Osteocyte (in vitro differentiated cells): Measurements from ENCODE around the gene PSMC5. TPM values are rescaled to one million over a fixed set of nuclear protein-coding genes. Genes with fewer than 3 reads are reported as not detected.
"Not testable (repeated sequence)": the region's sequence is repeated elsewhere in the genome, so short reads cannot be mapped to it uniquely, and the experiment has no call there.

Experiments
- DNase-seq: peaks from one replicate; pipeline ENCODE4 v3.0.0; 2021; ENCODE audit warnings: mixed read lengths; ENCODE audit not compliant: unreplicated experiment; ENCODE audit errors: extremely low spot score
- H3K27ac Mint-ChIP-seq: one replicate; pipeline ENCODE4 v1.8.0; 2021; ENCODE audit warnings: mild to moderate bottlenecking, mixed read lengths; ENCODE audit not compliant: unreplicated experiment
- H3K27me3 Mint-ChIP-seq: one replicate; pipeline ENCODE4 v1.8.0; 2021; ENCODE audit warnings: mixed read lengths; ENCODE audit not compliant: unreplicated experiment
- H3K36me3 Mint-ChIP-seq: one replicate; pipeline ENCODE4 v1.8.0; 2021; ENCODE audit warnings: mixed read lengths; ENCODE audit not compliant: unreplicated experiment
- H3K4me1 Mint-ChIP-seq: one replicate; pipeline ENCODE4 v1.8.0; 2021; ENCODE audit warnings: mixed read lengths; ENCODE audit not compliant: unreplicated experiment
- H3K4me3 Mint-ChIP-seq: one replicate; pipeline ENCODE4 v1.8.0; 2021; ENCODE audit warnings: mild to moderate bottlenecking, moderate library complexity, mixed read lengths; ENCODE audit not compliant: unreplicated experiment
- H3K9me3 Mint-ChIP-seq: one replicate; pipeline ENCODE4 v1.8.0; 2021; ENCODE audit warnings: mixed read lengths; ENCODE audit not compliant: unreplicated experiment
- total RNA-seq: library from RNA; stranded (reverse); gene quantifications from 2 replicates; pipeline ENCODE4 v1.2.1, GENCODE V29; 2021
- TF ChIP-seq, protein P1 (sequence below): fragments of 200-600 bp; sonication (generic); IDR thresholded peaks from 2 replicates; pipeline ENCODE4 v1.5.0; 2021; ENCODE audit warnings: antibody characterized with exemption, mild to moderate bottlenecking, moderate library complexity

PSMC5 gene
- total RNA-seq, 1 donor from 2014 or later = 106 TPM

DNA sequence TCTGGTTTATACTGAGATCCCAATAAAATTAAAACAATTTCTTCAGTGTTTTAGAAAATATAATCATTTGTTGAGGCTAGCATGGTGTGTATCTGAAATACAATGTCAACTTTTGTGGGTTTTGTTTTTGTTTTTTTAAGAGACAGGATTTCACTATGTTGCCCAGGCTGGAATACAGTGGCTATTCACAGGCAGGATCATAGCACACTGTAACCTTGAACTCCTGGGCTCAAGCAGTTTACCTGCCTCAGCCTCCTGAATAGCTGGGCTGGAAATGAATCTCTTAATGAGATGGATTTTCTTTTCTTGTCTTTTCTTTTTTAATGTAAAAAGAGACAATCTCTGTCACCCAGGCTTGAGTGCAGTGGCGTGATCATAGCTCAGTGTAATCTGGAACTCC is 41.1 kb upstream of the PSMC5 start:
- Mint-ChIP-seq H3K36me3 (peaks cover 18% of the 10 kb centered on the region), H3K27ac (no peak overlapping the region), H3K4me3 (no peak overlapping the region), H3K9me3 (no peaks in the 10 kb centered on the region), H3K4me1 (peaks cover 7% of the 10 kb centered on the region), H3K27me3 (no peaks in the 10 kb centered on the region)
- TF ChIP-seq, protein P1, sequence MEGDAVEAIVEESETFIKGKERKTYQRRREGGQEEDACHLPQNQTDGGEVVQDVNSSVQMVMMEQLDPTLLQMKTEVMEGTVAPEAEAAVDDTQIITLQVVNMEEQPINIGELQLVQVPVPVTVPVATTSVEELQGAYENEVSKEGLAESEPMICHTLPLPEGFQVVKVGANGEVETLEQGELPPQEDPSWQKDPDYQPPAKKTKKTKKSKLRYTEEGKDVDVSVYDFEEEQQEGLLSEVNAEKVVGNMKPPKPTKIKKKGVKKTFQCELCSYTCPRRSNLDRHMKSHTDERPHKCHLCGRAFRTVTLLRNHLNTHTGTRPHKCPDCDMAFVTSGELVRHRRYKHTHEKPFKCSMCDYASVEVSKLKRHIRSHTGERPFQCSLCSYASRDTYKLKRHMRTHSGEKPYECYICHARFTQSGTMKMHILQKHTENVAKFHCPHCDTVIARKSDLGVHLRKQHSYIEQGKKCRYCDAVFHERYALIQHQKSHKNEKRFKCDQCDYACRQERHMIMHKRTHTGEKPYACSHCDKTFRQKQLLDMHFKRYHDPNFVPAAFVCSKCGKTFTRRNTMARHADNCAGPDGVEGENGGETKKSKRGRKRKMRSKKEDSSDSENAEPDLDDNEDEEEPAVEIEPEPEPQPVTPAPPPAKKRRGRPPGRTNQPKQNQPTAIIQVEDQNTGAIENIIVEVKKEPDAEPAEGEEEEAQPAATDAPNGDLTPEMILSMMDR = no peak
- DNase-seq = no peak

DNA sequence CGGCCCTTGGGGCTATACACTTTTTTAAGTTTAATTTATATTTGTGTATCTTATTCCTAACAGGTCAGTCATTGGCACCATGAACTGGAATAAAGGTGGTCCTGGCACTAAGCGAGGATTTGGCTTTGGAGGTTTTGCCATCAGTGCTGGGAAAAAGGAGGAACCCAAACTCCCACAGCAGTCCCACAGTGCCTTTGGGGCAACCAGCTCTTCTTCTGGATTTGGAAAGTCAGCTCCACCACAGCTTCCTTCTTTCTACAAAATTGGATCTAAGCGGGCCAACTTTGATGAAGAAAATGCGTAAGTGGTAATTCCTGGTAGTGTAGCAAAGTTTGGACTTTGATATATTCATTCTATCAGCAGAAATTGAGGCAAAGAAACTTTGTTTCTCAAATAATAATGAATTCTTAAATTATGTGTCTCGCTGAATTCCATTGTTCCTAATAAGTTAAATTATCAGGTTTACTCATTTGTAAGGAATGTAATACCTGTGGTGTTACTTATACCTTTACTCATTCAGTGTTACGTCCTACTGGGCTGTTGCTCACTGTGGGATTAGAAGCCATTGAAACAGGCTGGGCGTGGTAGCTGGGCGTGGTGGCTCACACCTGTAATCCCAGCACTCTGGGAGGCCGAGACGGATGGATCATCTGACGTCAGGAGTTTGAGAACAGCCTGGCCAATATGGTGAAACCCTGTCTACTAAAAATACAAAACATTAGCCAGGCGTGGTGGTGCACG is 40.1 kb upstream of the PSMC5 start:
- H3K36me3 Mint-ChIP-seq = peaks cover 18% of the 10 kb centered on the region
- no peak for DNase-seq
- no peaks in the 10 kb centered on the region for H3K9me3 Mint-ChIP-seq
- H3K27ac Mint-ChIP-seq = no peak overlapping the region
- H3K27me3 Mint-ChIP-seq = no peaks in the 10 kb centered on the region
- H3K4me3 Mint-ChIP-seq = no peak overlapping the region
- H3K4me1 Mint-ChIP-seq = peaks cover 7% of the 10 kb centered on the region
- TF ChIP-seq, protein P1 = no peak

DNA sequence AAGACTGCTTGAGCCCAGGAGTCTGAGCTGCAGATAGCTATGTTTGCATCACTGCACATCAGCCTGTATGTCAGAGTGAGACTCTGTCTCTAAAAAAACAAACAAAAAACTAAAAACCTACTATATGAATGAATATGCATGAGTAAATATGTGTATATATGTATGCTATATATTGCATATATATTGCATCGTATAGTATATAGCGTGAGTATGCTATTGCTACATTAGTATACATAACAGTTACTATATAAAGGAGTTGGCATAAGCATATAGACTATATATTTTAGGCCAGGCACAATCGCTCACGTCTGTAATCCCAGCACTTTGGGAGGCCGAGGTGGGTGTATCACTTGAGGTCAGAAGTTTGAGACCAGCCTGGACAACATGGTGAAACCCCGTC is 37.2 kb upstream of the PSMC5 start:
- Mint-ChIP-seq H3K4me1 (peaks cover 7% of the 10 kb centered on the region), H3K27ac (peak overlapping the region; percentile 34), H3K27me3 (no peaks in the 10 kb centered on the region), H3K9me3 (no peaks in the 10 kb centered on the region), H3K4me3 (no peak overlapping the region), H3K36me3 (peaks cover 35% of the 10 kb centered on the region)
- TF ChIP-seq, protein P1 = no peak
- no peak for DNase-seq

DNA sequence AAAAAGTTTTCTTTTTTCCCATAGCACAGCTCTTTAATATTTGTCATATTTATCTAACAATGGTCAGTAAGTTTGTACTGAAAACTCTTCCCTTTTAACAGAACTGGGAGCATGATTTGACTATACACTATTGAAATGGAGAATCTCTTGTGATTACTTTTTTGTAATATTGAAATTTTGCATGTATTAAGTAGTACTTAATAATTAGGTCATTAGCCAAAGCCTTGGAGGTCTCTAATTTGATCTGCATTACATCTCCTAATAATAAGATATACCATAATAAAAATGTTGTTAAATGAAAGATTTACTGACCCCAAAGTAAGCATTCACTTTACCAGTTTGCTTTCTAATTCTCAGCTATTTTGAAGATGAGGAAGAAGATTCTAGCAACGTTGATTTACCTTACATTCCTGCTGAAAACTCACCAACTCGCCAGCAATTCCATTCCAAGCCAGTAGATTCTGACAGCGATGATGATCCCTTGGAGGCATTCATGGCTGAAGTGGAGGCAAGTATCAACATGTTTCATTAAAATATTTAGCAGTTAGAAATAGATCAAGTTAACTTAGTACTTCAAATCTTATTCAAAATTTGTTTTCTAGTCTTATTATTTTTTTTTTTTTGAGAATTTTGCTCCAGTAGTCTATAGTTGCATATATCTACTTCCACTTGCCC is 35.0 kb upstream of the PSMC5 start:
- TF ChIP-seq, protein P1 = no peak
- H3K4me1 Mint-ChIP-seq = no peaks in the 10 kb centered on the region
- no peak overlapping the region for H3K4me3 Mint-ChIP-seq
- H3K27me3 Mint-ChIP-seq = no peaks in the 10 kb centered on the region
- H3K9me3 Mint-ChIP-seq = no peaks in the 10 kb centered on the region
- no peak for DNase-seq
- peaks cover 41% of the 10 kb centered on the region for H3K36me3 Mint-ChIP-seq
- H3K27ac Mint-ChIP-seq = no peak overlapping the region

DNA sequence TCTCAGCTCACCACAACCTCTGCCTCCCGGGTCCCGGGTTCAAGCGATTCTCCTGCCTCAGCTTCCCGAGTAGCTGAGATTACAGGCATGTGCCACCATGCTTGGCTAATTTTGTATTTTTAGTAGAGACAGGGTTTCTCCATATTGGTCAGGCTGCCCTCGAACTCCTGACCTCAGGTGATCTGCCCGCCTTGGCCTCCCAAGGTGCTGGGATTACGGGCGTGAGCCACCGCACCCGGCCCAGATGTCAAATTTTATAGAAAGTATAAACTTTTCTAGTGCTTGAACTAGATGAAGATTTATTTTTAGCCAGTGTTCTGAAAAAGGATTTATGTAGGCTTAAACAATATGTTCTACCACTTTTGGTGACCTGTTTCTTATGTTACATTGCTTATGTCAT is 30.9 kb upstream of the PSMC5 start:
- H3K27me3 Mint-ChIP-seq, H3K4me3 Mint-ChIP-seq, H3K4me1 Mint-ChIP-seq, H3K27ac Mint-ChIP-seq, DNase-seq, H3K9me3 Mint-ChIP-seq: not testable (repeated sequence)
- peaks cover 61% of the 10 kb centered on the region for H3K36me3 Mint-ChIP-seq
